OCI-LY3 (cell line): Measurements from ENCODE around the gene BCAN.

Experiments used
- H2AFZ ChIP-seq: fragments of 200-600, 300-600 bp; shearing (Covaris generic); 2 replicates; pipeline ENCODE4 v1.6.0; 2014; ENCODE audit warnings: antibody characterized with exemption, low read depth, low read length
- H3K27ac ChIP-seq: fragments of 200-600, 300-600 bp; sonication (generic); 2 replicates; pipeline ENCODE4 v1.5.1; 2014; ENCODE audit warnings: mild to moderate bottlenecking, low read length, moderate library complexity, mixed read lengths
- H3K27me3 ChIP-seq: fragments of 200-600, 300-600 bp; sonication (generic); 2 replicates; pipeline ENCODE4 v1.6.1; 2014; ENCODE audit warnings: low read depth, low read length, mixed read lengths
- H3K36me3 ChIP-seq: fragments of 200-600, 300-600 bp; sonication (generic); replicated peaks from 2 replicates; pipeline ENCODE3; 2014; ENCODE audit warnings: low read depth, low read length, mixed read lengths
- H3K4me1 ChIP-seq: fragments of 300-600, 200-600 bp; sonication (generic); 2 replicates; pipeline ENCODE4 v1.6.1; 2014; ENCODE audit warnings: low read length, mixed read lengths
- H3K4me2 ChIP-seq: fragments of 200-600, 300-600 bp; sonication (generic); 2 replicates; pipeline ENCODE4 v1.6.1; 2014; ENCODE audit warnings: low read length, mixed read lengths
- H3K4me3 ChIP-seq: fragments of 300-600, 200-600 bp; sonication (generic); 2 replicates; pipeline ENCODE4 v1.5.1; 2014; ENCODE audit warnings: antibody characterized with exemption, mild to moderate bottlenecking, low read length, moderate library complexity
- H3K79me2 ChIP-seq: fragments of 300-600, 200-600 bp; shearing (Covaris generic); 2 replicates; pipeline ENCODE4 v1.6.1; 2014; ENCODE audit warnings: mild to moderate bottlenecking, low read length, mixed read lengths
- H3K9ac ChIP-seq: fragments of 300-600, 200-600 bp; shearing (Covaris generic); 2 replicates; pipeline ENCODE4 v1.6.0; 2014; ENCODE audit warnings: mild to moderate bottlenecking, low read length, moderate library complexity
- H3K9me3 ChIP-seq: fragments of 200-600, 300-600 bp; shearing (Covaris generic); 2 replicates; pipeline ENCODE4 v1.6.1; 2014; ENCODE audit warnings: low read length, mixed read lengths; ENCODE audit not compliant: insufficient read depth
- H4K20me1 ChIP-seq: fragments of 200-600, 300-600 bp; sonication (generic); 2 replicates; pipeline ENCODE4 v1.6.1; 2016; ENCODE audit warnings: low read length, mixed read lengths; ENCODE audit not compliant: insufficient read depth
- CTCF ChIP-seq: fragments of 200-600, 300-600 bp; sonication (generic); IDR thresholded peaks from 2 replicates; pipeline ENCODE4 v1.5.1; 2014; ENCODE audit warnings: antibody characterized with exemption, low read length, low read depth
- EZH2phosphoT487 ChIP-seq: fragments of 200-600 bp; shearing (Covaris generic); IDR thresholded peaks from 2 replicates; pipeline ENCODE4 v1.6.1; 2018; ENCODE audit warnings: antibody characterized with exemption, mixed run types, low read depth

The BCAN gene

GRCh38 chr1:156698995-156699394, 57.1 kb downstream of the BCAN start:
- H3K27me3 ChIP-seq, result peaks cover 14% of the 10 kb centered on the region
- TF ChIP-seq EZH2phosphoT487, result no peak
- no peak for TF ChIP-seq CTCF
- no peaks in the 10 kb centered on the region for H4K20me1 ChIP-seq
- no peaks in the 10 kb centered on the region for H3K79me2 ChIP-seq
- H3K4me1 ChIP-seq, result no peaks in the 10 kb centered on the region
- H3K36me3 ChIP-seq, result no peaks in the 10 kb centered on the region
- no peak overlapping the region for H3K27ac ChIP-seq
- H3K4me2 ChIP-seq, result no peak overlapping the region
- H3K9me3 ChIP-seq, result no peaks in the 10 kb centered on the region
- H3K4me3 ChIP-seq, result no peak overlapping the region
- H3K9ac ChIP-seq, result no peak overlapping the region
- no peak overlapping the region for H2AFZ ChIP-seq

- H3K9me3 ChIP-seq, result no peaks in the 10 kb centered on the region
- no peaks in the 10 kb centered on the region for H3K36me3 ChIP-seq
- H3K4me2 ChIP-seq, result no peak overlapping the region
- peaks cover 5% of the 10 kb centered on the region; the same call in 1 of the 2 replicates for H3K4me1 ChIP-seq
- no peak overlapping the region for H3K4me3 ChIP-seq
- H3K27ac ChIP-seq, result no peak overlapping the region
- H3K9ac ChIP-seq, result no peak overlapping the region
- peaks cover 18% of the 10 kb centered on the region for H3K27me3 ChIP-seq
- no peak overlapping the region for H2AFZ ChIP-seq
- TF ChIP-seq EZH2phosphoT487 (no peak), CTCF (no peak)
- no peaks in the 10 kb centered on the region for H4K20me1 ChIP-seq
- no peaks in the 10 kb centered on the region for H3K79me2 ChIP-seq
Observed at GRCh38 chr1:156700736-156701531, 59.0 kb downstream of the BCAN start.

- Histone ChIP-seq H3K79me2 (no peaks in the 10 kb centered on the region), H4K20me1 (no peaks in the 10 kb centered on the region), H3K36me3 (no peaks in the 10 kb centered on the region), H3K4me1 (peaks cover 10% of the 10 kb centered on the region; the same call in 1 of the 2 replicates), H3K4me3 (no peak overlapping the region), H2AFZ (no peak overlapping the region), H3K27ac (no peak overlapping the region), H3K9ac (no peak overlapping the region), H3K27me3 (peaks cover 21% of the 10 kb centered on the region), H3K9me3 (no peaks in the 10 kb centered on the region), H3K4me2 (no peak overlapping the region)
- no peak for TF ChIP-seq EZH2phosphoT487
- TF ChIP-seq CTCF, result no peak
Observed at GRCh38 chr1:156703336-156703735, 61.4 kb downstream of the BCAN start.

GRCh38 chr1:156703741-156704140, 61.8 kb downstream of the BCAN start:
- H3K4me2 ChIP-seq, result no peak overlapping the region
- no peak overlapping the region for H3K4me3 ChIP-seq
- no peak overlapping the region for H3K9ac ChIP-seq

More at GRCh38 chr1:156703741-156704140, 61.8 kb downstream of the BCAN start:
- Histone ChIP-seq H3K36me3 (no peaks in the 10 kb centered on the region), H3K4me1 (peaks cover 10% of the 10 kb centered on the region; the same call in 1 of the 2 replicates), H2AFZ (no peak overlapping the region), H4K20me1 (no peaks in the 10 kb centered on the region), H3K27ac (no peak overlapping the region), H3K9me3 (no peaks in the 10 kb centered on the region), H3K27me3 (peaks cover 21% of the 10 kb centered on the region), H3K79me2 (no peaks in the 10 kb centered on the region)
- TF ChIP-seq CTCF, result peak; percentile 9; the same call in 1 of the 2 replicates
- TF ChIP-seq EZH2phosphoT487, result no peak
